ENCODE results near the gene WBP4.

GRCh38 chr13:41013835-41014234 is 47.5 kb upstream of the WBP4 start:
- no peak for TF ChIP-seq CTCF (IDR thresholded peaks at IDR 0.05)
- no peak for TF ChIP-seq ZFX (IDR thresholded peaks at IDR 0.05; ENCODE audit: borderline replicate concordance)

Data from 22Rv1 (cell line).